ENCODE results near the gene SREBF2. TPM values are rescaled to one million over a fixed set of nuclear protein-coding genes. Genes with fewer than 3 reads are reported as not detected.
A peak's percentile ranks its signal among the peaks of the same experiment; 100 is the strongest.

Gene SREBF2
- total and polyA plus RNA-seq, 10 of the 15 experiments (the other 5 are each of a cell fraction or from before 2014, with no cell fraction given) = 2.4 to 177 (median 78.8) TPM

- TF ChIP-seq BHLHE40 (IDR thresholded peaks at IDR 0.05; ENCODE audit: borderline replicate concordance in 1 of 2, low read depth in 2 of 2, low read length in 1 of 2) = peak; percentile 45 to 79; a peak in 3 of 4 replicates
- TF ChIP-seq TBL1XR1 (IDR thresholded peaks at IDR 0.05; ENCODE audit: low read depth, low read length) = 0 out of 2 replicates have a peak, but pooled peaks have one; percentile 11
- TF ChIP-seq ZNF274 (IDR thresholded peaks at IDR 0.05; ENCODE audit: insufficient read depth, insufficient read length) = no peak
- no peak for TF ChIP-seq JUND (IDR thresholded peaks at IDR 0.05; ENCODE audit: low read depth, low read length)
- peak; percentile 94 for TF ChIP-seq SMARCA5 (IDR thresholded peaks at IDR 0.05)
- no peak for TF ChIP-seq FOXK2 (IDR thresholded peaks at IDR 0.05)
- no peak for TF ChIP-seq FOXM1 (IDR thresholded peaks at IDR 0.05; ENCODE audit: low read depth, low read length)
- TF ChIP-seq MLLT1 (IDR thresholded peaks at IDR 0.05) = peak; percentile 87
- no peak for TF ChIP-seq REST (IDR thresholded peaks at IDR 0.05; ENCODE audit: low read depth, low read length)
- 0 out of 2 replicates have a peak, but pooled peaks have one; percentile 34 for TF ChIP-seq TAF1 (IDR thresholded peaks at IDR 0.05; ENCODE audit: borderline replicate concordance, low read depth, low read length)
- TF ChIP-seq E2F8 (IDR thresholded peaks at IDR 0.05; ENCODE audit: low read depth, partially characterized antibody) = no peak
- TF ChIP-seq ZBTB4 (CRISPR knock-in tag; IDR thresholded peaks at IDR 0.05) = no peak
- no peak for TF ChIP-seq NR2F1 (conservative IDR thresholded peaks at IDR 0.05)
- no peak for TF ChIP-seq HDAC2 (IDR thresholded peaks at IDR 0.05)
- no peak for TF ChIP-seq SUPT20H (IDR thresholded peaks at IDR 0.05; ENCODE audit: borderline replicate concordance, control insufficient read depth, low read depth, low read length)
- no peak; the same call in 1 of the 2 replicates for TF ChIP-seq POLR2AphosphoS2 (IDR thresholded peaks at IDR 0.05; ENCODE audit: low read depth, low read length)
- no peak for TF ChIP-seq EED (IDR thresholded peaks at IDR 0.05; ENCODE audit: low read depth)
- no peak for TF ChIP-seq NR2C2 (IDR thresholded peaks at IDR 0.05; ENCODE audit: borderline replicate concordance, control insufficient read depth, insufficient read length, low read depth)
Measured at GRCh38 chr22:41925783-41926460, 93.0 kb downstream of the SREBF2 start (continued).
